ENCODE data around the gene MGME1.
A peak's percentile ranks its signal among the peaks of the same experiment; 100 is the strongest.

Gene MGME1

DNA sequence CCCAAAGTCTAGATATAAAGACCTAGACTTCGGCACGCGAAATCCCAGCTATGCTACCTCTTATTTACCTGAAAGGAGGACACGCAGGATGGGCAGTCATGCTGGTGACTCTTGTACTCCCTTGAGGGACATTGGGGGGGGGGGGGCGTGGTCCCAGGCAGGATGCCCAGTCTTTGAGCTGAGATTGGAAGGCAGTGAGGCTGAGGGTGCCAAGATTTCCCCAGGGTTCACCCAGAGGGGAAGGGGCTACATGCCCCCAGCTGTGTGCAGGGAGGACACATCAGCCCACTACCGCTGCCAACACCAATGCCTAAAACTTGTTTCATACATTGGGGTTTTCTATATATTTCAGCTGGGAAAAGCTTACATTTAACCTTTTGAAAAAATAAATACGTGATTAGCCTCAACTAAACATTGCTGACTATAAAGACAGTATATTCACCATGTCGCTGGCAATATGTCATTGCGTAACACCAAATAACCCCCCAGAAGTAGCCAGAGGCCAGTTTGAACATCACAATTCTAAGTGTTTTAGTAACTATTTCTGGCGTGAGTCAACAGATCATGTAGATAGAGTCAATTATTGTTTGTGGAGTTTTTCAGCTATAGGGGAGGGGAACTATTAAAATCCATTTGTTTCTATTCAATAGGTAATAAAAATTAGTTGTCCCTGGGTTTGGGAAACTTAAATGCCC is 21.6 kb downstream of the MGME1 start:
- H3K4me1 ChIP-seq (ENCODE audit: insufficient read depth, poor library complexity, severe bottlenecking), result peaks cover 16% of the 10 kb centered on the region
- no peak for DNase-seq (ENCODE audit: low spot score)
- no peak for TF ChIP-seq CTCF (IDR thresholded peaks at IDR 0.05; ENCODE audit: poor library complexity, severe bottlenecking)
- no peaks in the 10 kb centered on the region for H3K9me3 ChIP-seq (ENCODE audit: severe bottlenecking)
- H3K27me3 ChIP-seq (ENCODE audit: insufficient read depth, poor library complexity, severe bottlenecking), result no peaks in the 10 kb centered on the region
- no peak overlapping the region for H3K27ac ChIP-seq (ENCODE audit: poor library complexity, severe bottlenecking)
- H3K36me3 ChIP-seq (ENCODE audit: low read depth), result peaks cover 54% of the 10 kb centered on the region
- H3K4me3 ChIP-seq (ENCODE audit: severe bottlenecking), result no peak overlapping the region
- ATAC-seq (ENCODE audit: low read depth), result no peak

DNA sequence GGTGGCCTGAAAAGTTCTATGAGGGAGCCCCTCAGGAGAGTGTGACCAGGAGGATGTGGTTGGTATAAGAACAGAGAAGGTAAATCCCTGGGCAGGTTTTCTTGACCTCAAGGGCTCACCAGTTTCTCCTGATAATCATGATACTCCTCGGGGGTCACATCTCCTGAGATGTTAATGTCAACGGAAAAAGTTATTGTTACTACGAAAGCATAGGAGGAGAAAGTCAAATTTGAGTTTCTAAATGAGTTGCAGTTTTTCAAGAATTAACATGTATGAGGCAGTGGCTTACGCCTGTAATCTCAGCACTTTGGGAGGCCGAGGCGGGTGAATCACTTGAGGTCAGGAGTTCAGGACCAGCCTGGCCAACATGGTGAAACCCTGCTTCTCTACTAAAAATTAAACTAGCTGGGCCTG is 23.4 kb downstream of the MGME1 start:
- H3K9me3 ChIP-seq (ENCODE audit: severe bottlenecking), result no peaks in the 10 kb centered on the region
- no peak for TF ChIP-seq CTCF (IDR thresholded peaks at IDR 0.05; ENCODE audit: poor library complexity, severe bottlenecking)
- no peak overlapping the region for H3K4me3 ChIP-seq (ENCODE audit: severe bottlenecking)
- DNase-seq (ENCODE audit: low spot score) (no peak), ATAC-seq (ENCODE audit: low read depth) (no peak)
- H3K36me3 ChIP-seq (ENCODE audit: low read depth), result peaks cover 37% of the 10 kb centered on the region
- no peaks in the 10 kb centered on the region for H3K27me3 ChIP-seq (ENCODE audit: insufficient read depth, poor library complexity, severe bottlenecking)
- peaks cover 16% of the 10 kb centered on the region for H3K4me1 ChIP-seq (ENCODE audit: insufficient read depth, poor library complexity, severe bottlenecking)
- H3K27ac ChIP-seq (ENCODE audit: poor library complexity, severe bottlenecking), result no peak overlapping the region

DNA sequence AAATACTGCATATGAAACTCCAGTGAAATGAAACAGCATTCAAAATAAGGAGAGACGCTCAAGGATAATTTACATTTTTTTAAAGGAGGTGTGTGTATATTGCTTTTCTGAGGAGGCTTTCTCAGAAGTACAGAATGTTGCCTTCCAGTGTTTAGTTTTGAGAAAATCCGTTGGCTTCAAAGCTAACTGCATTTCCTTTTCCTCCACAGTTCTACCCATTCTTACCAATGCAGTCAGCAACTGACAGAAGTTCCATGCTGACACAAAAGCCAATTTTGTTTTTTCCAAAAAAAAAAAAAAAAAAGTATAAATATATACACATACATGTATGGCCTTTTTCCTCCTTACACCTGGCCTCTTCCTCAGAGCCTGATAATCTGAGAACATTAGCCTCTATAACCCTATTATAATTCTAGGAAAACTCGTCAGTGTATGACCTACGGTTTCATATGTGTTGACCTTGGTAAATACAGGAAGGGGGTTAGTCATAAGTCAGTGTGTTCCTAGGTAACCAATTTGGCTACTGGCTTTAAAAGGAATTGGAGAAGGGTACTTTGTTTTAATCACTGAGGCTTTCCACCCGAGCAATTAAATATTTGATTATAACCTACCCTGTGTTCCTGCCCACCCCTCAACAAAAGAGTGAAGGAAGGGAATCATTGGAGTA is 24.2 kb downstream of the MGME1 start:
- no peak overlapping the region for H3K4me3 ChIP-seq (ENCODE audit: severe bottlenecking)
- H3K36me3 ChIP-seq (ENCODE audit: low read depth), result peaks cover 30% of the 10 kb centered on the region
- no peak for TF ChIP-seq CTCF (IDR thresholded peaks at IDR 0.05; ENCODE audit: poor library complexity, severe bottlenecking)
- no peaks in the 10 kb centered on the region for H3K9me3 ChIP-seq (ENCODE audit: severe bottlenecking)
- ATAC-seq (ENCODE audit: low read depth) (peak; percentile 82), DNase-seq (ENCODE audit: low spot score) (no peak)
- peak overlapping the region; percentile 17 for H3K27ac ChIP-seq (ENCODE audit: poor library complexity, severe bottlenecking)
- H3K4me1 ChIP-seq (ENCODE audit: insufficient read depth, poor library complexity, severe bottlenecking), result peaks cover 16% of the 10 kb centered on the region
- no peaks in the 10 kb centered on the region for H3K27me3 ChIP-seq (ENCODE audit: insufficient read depth, poor library complexity, severe bottlenecking)

- DNase-seq (ENCODE audit: low spot score), result no peak
- H3K4me3 ChIP-seq (ENCODE audit: severe bottlenecking), result no peak overlapping the region
- H3K27ac ChIP-seq (ENCODE audit: poor library complexity, severe bottlenecking), result peak overlapping the region; percentile 17
- H3K27me3 ChIP-seq (ENCODE audit: insufficient read depth, poor library complexity, severe bottlenecking), result no peaks in the 10 kb centered on the region
- peaks cover 16% of the 10 kb centered on the region for H3K4me1 ChIP-seq (ENCODE audit: insufficient read depth, poor library complexity, severe bottlenecking)
- H3K36me3 ChIP-seq (ENCODE audit: low read depth), result peaks cover 24% of the 10 kb centered on the region
- H3K9me3 ChIP-seq (ENCODE audit: severe bottlenecking), result no peaks in the 10 kb centered on the region
- ATAC-seq (ENCODE audit: low read depth), result no peak
- no peak for TF ChIP-seq CTCF (IDR thresholded peaks at IDR 0.05; ENCODE audit: poor library complexity, severe bottlenecking)
These were observed 24.7 kb downstream of the MGME1 start for GRCh38 chr20:17993546-17993945.

Data from RWPE2 (cell line).